GM08714 (cell line): ENCODE results near the gene TECPR1.
"Not testable (repeated sequence)": the region's sequence is repeated elsewhere in the genome, so short reads cannot be mapped to it uniquely, and the experiment has no call there.

ENCODE experiments used
- H3K4me3 ChIP-seq: fragments of 200-500 bp; sonication (Bioruptor generic); 2 replicates; pipeline ENCODE4 v1.5.1; 2014; ENCODE audit warnings: mild to moderate bottlenecking, low read length, inconsistent platforms
- ZNF274 ChIP-seq: IDR thresholded peaks from 2 replicates; pipeline ENCODE4 v1.6.1; 2012; ENCODE audit warnings: mild to moderate bottlenecking, low read depth, low read length

Gene TECPR1

DNA sequence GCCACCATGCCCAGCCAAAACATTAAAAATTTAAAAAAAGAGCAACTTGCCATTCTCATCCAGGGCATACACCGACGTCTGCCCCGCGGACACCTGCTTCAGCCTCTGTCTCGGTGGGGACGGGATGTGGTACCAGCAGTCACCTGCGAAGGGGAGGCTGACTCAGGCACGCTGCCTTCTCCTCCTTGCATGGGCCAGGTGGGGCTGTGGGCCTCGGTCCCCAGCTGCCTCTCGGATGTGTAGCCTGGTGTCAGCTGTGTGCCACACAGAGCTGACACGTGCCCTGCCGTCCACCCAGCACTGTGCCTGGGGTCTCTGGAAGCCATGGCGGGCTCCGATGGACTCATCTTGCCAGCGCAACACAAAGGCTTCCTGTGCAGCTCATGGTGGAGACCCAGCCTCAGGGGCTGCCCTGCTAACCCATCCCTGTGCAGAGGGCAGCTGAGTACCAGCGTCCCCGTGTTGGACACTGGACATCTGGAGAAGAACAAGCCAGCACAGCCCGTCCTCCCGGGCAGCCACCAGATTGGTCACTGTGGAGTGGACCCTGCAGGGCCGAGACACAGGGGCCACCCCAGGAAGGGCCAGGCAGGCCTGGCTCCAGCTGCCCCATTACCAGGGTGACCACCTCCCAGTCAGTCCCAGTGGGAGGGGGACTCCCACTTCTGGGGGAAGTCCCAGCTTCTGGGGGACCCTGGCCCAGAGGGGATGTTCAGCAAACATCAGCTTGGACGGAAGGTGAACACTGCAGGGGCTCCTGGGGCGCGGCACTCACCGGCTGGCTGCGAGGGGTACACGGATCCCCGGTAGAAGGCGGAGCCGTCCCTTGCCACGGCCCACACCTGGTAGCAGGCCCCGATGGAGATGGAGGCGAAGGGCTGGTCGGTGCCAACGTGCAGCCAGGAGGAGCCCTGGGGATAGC is 30.2 kb downstream of the TECPR1 start:
- no peak for TF ChIP-seq ZNF274
- no peak overlapping the region for H3K4me3 ChIP-seq

DNA sequence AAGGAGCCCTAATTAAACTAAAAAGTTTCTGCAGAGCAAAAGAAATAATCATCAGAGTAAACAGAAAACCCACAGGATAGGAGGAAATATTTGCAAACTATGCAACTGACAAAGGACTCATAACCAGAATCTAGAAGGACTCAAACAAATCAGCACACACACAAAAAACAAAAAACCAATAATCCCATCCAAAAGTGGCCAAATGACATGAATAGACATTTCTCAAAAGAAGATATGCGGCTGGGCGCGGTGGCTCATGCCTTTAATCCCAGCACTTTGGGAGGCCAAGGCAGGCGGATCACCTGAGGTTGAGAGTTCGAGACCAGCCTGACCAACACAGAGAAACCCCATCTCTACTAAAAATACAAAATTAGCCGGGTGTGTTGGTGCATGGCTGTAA is 32.6 kb downstream of the TECPR1 start:
- not testable (repeated sequence) for H3K4me3 ChIP-seq

DNA sequence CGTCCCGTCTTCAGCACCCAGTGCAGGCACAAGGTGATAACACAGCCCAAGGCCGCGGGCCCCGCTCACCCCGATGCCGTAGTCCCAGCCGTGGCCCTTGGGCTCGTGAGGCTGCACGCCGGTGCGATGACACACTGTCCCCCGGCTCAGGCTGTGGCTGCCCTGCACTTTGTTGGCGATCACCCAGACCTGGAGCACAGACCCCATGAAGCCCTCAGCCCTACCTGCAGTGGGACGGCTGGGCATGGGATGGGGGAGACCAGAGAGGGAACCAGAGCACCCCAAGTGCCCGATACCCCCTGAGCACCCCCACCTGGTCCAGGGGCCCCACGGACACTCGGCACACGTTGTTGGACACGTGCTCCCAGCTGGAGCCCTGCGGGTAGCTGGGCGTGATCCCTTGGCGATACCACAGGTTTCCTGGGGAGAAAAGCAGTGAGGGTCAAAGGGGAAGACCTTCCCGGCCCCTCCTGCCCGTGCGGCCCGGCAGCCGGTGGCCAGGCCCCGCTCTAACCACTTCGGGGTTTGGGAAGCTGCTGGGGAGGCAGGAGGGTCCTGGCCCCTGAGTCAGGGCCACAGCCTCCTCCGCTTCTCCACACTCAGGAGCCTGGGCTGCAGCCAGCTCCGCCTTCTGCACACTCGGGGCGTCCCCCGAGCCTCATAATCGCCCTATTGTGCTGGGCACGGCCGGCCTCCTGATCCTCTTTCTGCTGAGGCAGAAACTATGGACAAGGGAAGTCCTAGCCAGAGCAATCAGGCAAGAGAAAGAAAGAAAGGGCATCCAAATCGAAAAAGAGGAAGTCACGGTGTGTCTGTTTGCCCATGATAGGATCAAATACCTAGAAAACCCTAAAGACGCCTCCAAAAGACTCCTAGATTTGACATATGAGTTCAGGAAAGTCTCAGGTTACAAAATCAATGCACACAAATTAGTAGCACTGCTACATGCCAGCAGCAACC is 34.1 kb downstream of the TECPR1 start:
- no peak for TF ChIP-seq ZNF274
- no peak overlapping the region for H3K4me3 ChIP-seq

DNA sequence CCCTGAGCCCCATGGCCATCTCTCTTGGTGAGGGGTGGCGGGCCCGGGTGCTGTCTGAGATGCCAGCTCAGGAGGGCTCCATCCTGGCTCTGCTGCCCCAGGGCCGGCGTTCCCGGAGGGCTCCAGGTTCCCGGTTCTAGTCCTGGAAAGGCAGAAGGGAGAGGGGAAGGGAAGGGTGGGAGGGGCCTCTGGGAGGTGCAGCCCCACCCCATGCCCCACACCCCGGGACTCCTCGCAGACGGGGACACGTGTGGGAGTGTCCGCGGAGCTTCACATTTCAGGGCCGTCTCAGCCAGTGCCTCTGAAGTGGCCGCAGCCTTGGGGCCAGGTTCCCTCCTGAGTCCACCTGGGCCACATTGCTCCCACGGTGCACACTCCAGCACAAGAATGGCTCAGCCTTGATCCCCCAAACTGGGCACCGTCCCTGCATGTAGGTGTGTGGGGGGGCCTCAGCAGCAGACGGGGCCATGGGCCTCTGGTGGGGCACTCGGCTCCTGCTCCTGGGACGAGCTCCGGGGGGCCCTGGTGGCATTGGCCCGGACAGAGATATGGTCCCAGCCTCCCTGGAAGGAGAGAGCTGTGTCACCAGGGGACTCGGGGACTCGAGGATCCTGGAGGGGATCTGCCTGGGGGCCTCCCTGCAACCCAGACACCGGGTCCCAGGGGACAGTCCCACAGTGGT is 35.0 kb downstream of the TECPR1 start:
- no peak overlapping the region for H3K4me3 ChIP-seq
- no peak for TF ChIP-seq ZNF274

- no peak for TF ChIP-seq ZNF274
- H3K4me3 ChIP-seq = no peak overlapping the region
Observed at GRCh38 chr7:98215561-98216495, 36.2 kb downstream of the TECPR1 start.

DNA sequence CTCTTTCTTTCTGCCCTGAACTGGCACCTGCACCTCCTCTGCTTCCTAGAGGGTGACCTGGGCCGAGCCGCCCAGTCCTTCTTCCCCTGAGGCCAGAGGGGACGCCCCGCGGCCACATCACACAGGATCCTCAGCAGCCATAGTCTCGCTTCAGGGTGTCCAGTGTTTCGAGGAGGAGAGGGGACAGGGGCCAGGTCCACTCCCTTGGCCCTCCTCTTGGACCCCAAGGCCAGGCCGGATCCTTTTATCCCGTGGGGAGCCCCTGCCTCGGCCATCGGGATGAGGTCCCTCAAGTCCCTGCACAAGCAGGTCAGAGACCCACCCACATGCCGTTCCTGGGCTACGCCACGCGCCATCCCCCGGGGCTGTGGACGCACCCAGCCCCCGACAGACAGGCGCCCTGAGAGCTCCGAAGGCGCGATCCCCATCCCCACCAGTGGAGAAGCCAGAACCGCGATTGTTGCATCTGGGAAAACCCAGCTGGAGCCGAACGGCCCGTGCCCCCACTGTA is 37.2 kb downstream of the TECPR1 start:
- TF ChIP-seq ZNF274 = no peak
- no peak overlapping the region for H3K4me3 ChIP-seq

- H3K4me3 ChIP-seq = no peak overlapping the region
- no peak for TF ChIP-seq ZNF274
Observed at GRCh38 chr7:98213888-98214810, 37.9 kb downstream of the TECPR1 start.

GRCh38 chr7:98213296-98213887 is 38.6 kb downstream of the TECPR1 start:
- no peak overlapping the region for H3K4me3 ChIP-seq
- TF ChIP-seq ZNF274 = no peak

GRCh38 chr7:98212532-98213041 is 39.4 kb downstream of the TECPR1 start:
- TF ChIP-seq ZNF274 = no peak
- H3K4me3 ChIP-seq = no peak overlapping the region; the same call in 1 of the 2 replicates

DNA sequence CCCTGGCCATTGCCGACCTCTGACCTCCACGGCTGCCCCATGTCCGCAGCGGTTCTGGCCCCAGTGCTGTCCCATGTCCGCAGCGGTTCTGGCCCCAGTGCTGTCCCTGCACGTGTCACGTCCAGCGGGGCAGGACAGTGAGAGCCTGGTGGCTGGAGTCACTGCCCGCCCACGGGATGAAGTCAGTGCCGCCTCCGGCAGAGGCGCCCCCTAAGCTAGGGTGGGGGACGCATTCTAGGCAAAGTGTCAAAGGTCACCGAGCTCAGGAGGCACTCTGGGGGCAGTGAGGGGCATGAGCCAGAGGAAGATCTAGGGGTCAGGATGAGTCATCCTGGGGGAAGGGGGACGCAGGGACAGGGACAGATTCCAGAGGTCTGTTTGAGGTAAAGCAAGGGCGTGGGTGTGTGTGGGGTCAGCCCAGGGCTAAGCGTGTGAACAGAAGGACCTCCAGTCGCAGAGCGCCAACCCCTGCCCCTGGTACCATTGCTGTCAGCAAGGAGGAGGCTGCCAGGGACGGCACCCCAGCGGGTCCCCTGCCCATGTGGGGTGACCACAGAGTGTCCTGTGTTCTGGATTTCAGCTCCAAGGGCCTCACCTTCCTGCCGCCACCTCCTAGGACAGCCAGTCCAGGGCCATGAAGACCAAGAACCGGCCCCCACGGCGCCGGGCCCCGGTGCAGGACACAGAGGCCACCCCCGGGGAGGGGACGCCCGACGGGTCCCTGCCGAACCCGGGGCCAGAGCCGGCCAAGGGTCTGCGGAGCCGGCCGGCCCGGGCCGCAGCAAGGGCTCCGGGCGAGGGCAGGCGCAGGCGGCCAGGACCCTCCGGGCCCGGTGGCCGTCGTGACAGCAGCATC is 40.1 kb downstream of the TECPR1 start:
- TF ChIP-seq ZNF274 = no peak
- peak overlapping the region; percentile 48; the same call in 1 of the 2 replicates for H3K4me3 ChIP-seq

DNA sequence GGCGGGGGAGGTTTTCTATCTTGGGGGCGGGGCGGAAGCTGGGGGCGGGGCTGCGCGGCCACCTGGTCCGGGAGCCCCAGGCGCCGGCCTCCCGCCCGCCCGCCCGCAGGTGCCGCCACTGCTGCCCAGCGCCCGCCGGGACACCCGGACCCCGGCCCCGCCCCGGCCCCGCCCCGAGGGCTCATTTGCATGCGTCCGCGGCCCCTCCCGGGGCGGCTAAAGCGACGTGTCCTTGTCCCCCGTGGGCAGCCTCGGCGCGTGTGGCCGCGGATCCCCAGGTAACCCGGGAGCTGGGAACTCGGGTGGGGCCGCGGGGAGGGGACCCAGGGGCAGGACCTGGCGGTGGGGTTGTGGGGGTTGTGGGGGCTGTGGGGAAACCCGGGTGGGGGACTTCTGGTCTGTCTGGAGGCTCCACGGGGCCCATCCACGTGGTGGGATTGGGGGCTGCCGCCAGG is 40.8 kb downstream of the TECPR1 start, which contains the start of gene BHLHA15:
Gene BHLHA15, plus strand, starts transcription at position 219 of the 455 bp plus-strand sequence. CDS start 871 bp downstream, outside the sequence.
- peak within 1 kb of the TSS; percentile 48; the same call in 1 of the 2 replicates for H3K4me3 ChIP-seq
- TF ChIP-seq ZNF274 = no peak
